Activated CD8-positive, alpha-beta memory T cell treated with anti-CD3 and anti-CD28 coated beads for 24 hours (primary cell): Measurements from ENCODE around the gene ZNF285.
"Not testable (repeated sequence)": the region's sequence is repeated elsewhere in the genome, so short reads cannot be mapped to it uniquely, and the experiment has no call there.

Experiments used
- DNase-seq: peaks from one replicate; pipeline ENCODE4 v3.0.0-alpha.2; 2020

ZNF285 gene

GRCh38 chr19:44401139-44402115 is at the start of gene ZNF285:
Gene ZNF285 (minus strand): TSS chr19:44401608. CDS start chr19:44397213, 4,395 bp downstream.
- peak; percentile 86 for DNase-seq

DNA sequence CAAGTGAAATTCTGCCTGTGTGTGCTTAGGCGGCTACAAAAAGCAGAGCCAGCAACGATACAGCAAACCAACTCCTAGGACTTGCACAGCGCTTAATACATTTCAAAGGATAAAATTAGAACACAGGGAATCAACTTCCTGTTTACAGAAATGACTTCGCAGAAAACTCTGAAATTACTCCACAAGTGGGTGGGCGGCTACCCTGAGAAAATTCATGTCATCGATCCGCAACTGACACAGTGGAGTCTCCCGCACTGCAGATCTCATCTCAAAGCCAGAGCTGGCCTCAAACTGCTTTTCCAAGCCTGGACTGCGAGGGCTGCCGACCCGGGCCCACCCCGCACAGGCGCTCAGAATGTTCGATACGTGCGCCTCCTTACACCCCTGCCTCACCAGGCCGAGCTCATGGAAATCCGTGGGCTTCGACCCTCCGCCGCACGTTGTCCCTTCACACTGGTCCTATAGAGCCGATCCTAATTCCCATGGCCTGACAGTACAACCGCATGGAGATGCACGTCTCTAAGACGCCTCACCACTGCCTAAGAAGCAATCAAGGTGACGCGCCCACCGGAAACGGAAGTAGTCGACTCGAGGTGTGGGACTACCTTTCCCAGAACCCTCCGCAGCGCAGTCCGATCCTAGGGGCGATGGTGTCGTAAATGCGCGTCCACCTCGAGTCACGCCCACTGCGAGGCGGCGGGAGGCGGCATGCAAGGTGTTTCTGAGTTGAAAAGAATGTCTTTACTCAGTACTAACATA is 46.7 kb upstream of the ZNF285 start, which contains the start of gene ZNF229:
ZNF229 (minus strand) TSS at position 557 of the 759 bp plus-strand sequence. CDS start 5,625 bp downstream, outside the sequence.
- peak; percentile 83 for DNase-seq

GRCh38 chr19:44438441-44438840 is 37.0 kb upstream of the ZNF285 start:
- DNase-seq, result no peak

- DNase-seq, result no peak
Measured at GRCh38 chr19:44435441-44435840, 34.0 kb upstream of the ZNF285 start.

GRCh38 chr19:44430956-44431355 is 29.5 kb upstream of the ZNF285 start:
- no peak for DNase-seq

- DNase-seq, result not testable (repeated sequence)
Measured at GRCh38 chr19:44415553-44415952, 14.1 kb upstream of the ZNF285 start.

GRCh38 chr19:44389268-44389667 is 12.1 kb downstream of the ZNF285 start:
- DNase-seq, result not testable (repeated sequence)

GRCh38 chr19:44374789-44375188 is 26.6 kb downstream of the ZNF285 start:
- no peak for DNase-seq

GRCh38 chr19:44371815-44372480 is 29.5 kb downstream of the ZNF285 start:
- DNase-seq, result no peak

GRCh38 chr19:44367024-44367423 is 34.4 kb downstream of the ZNF285 start:
- DNase-seq, result no peak

DNA sequence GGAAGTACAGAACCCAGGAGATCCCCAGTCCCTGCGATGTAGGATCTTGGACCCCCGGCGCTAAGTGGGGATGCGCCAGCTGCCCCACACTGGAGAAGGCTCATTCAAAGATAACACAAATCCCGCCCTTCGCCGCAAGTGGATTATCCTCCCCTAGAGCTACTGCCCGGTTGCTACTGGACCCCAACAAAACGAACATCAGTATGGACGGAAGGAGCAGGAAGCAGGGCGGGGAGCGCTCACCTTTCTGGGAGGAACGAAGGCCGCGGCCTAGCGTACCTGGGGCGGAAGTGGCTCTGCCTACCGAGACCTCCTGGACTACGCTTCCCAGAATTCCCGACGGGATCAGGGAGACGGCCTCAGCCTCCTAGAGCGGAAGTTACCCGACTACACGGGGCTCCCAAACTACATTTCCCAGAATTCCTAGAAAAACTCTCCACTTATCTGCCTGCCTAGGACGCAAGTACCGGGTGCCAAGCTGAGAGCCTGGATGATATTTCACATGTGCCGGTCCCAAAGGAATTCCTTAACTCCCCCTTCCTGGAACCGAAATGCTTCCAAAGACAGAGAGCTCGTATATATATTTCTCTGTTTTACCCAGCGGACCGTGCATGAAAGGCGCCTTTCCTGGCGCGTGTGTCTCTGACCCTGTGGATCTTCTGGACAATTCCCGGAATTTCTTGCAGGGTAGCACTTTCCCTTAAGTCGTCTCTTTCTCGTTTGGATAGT is 44.9 kb downstream of the ZNF285 start, which contains the start of gene ZNF112:
ZNF112 (minus strand) TSS at position 298 of the 729 bp plus-strand sequence. CDS start 16,141 bp downstream, outside the sequence.
- peak; percentile 58 for DNase-seq

- DNase-seq, result no peak
Measured at GRCh38 chr19:44346556-44346955, 54.9 kb downstream of the ZNF285 start.

DNA sequence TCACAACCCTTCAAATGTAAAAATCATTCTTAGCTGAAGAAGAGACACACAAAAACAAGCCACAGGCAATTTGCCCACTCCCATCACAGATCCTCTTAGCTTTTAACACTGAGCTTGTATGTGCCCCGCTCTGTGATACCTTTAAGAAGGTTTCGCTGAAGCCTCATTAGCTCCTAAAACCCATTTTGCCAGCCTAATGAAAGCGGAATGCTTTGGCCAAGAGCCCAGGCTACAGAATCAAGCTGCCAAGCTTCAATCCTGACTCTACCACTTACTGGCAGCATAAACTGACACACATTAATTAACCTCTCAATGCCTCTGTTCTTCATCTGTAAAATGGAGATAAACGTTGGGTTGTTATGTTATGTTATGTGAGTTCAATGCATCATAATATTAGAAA is 55.4 kb downstream of the ZNF285 start:
- no peak for DNase-seq

DNA sequence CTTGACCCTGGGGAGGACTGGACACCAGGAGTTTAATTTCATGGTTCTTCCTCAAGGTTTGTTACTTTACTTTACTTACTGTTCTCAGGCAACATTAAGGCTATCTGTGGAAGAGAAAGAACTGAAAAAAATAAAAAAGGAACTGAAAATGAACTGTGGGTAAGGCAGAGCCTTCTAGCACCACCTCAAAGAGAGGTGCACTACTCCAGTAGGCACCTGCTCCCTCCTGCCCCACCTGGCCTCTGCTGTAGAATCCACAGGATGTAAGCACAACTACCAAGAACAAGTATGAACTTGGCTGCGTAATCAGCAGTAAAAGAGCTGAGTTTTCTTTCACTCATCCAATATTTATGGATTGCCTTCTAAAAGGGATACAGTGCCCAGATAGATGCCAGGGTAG is 57.2 kb downstream of the ZNF285 start:
- no peak for DNase-seq

- DNase-seq, result no peak
Measured at GRCh38 chr19:44341794-44342193, 59.6 kb downstream of the ZNF285 start.

GRCh38 chr19:44334639-44335038 is 66.8 kb downstream of the ZNF285 start:
- not testable (repeated sequence) for DNase-seq
